MG63 (cell line): Measurements from ENCODE around the gene GCN1. TPM values are rescaled to one million over a fixed set of nuclear protein-coding genes. Genes with fewer than 3 reads are reported as not detected.
A peak's percentile ranks its signal among the peaks of the same experiment; 100 is the strongest.
"Not testable (repeated sequence)": the region's sequence is repeated elsewhere in the genome, so short reads cannot be mapped to it uniquely, and the experiment has no call there.

Experiments used
- DNase-seq: peaks from one replicate; pipeline ENCODE4 v3.0.0-alpha.2; 2020
- H3K27me3 ChIP-seq: fragments of 250-450 bp; sonication (Bioruptor Pico); 2 replicates; pipeline ENCODE4 v1.5.1; 2020; ENCODE audit warnings: mild to moderate bottlenecking, moderate library complexity
- H3K36me3 ChIP-seq: fragments of 250-450 bp; sonication (Bioruptor Pico); 2 replicates; pipeline ENCODE4 v1.5.1; 2020; ENCODE audit warnings: mild to moderate bottlenecking, moderate library complexity
- H3K4me3 ChIP-seq: fragments of 250-450 bp; sonication (Bioruptor Pico); 2 replicates; pipeline ENCODE4 v1.5.1; 2020; ENCODE audit warnings: mild to moderate bottlenecking, moderate library complexity
- H3K9me3 ChIP-seq: fragments of 250-450 bp; sonication (Bioruptor Pico); 2 replicates; pipeline ENCODE4 v1.5.1; 2020; ENCODE audit warnings: mild to moderate bottlenecking, moderate library complexity
- total RNA-seq: library from RNA; depleted of rRNA; stranded (reverse); fragments of >200 nt; shearing (Covaris generic); gene quantifications from 2 replicates; pipeline ENCODE4 v1.2.3, GENCODE V29; 2014; ENCODE audit warnings: low replicate concordance; rRNA removed

The GCN1 gene
- 39.6 and 76.8 TPM in 2 replicates for total RNA-seq

- Histone ChIP-seq H3K27me3 (no peaks in the 10 kb centered on the region), H3K4me3 (peak within 1 kb of the TSS; percentile 98), H3K36me3 (peaks cover 74% of the 10 kb centered on the region), H3K9me3 (no peaks in the 10 kb centered on the region)
- DNase-seq = peak; percentile 87
These were observed at the start of gene GCN1 for GRCh38 chr12:120194534-120195395. TSS of gene GCN1 (minus strand) at chr12:120194715. CDS start at chr12:120194697, 18 bp downstream.

GRCh38 chr12:120242971-120243699 lies 48.6 kb upstream of the GCN1 start:
- no peak overlapping the region for H3K4me3 ChIP-seq
- DNase-seq = no peak
- H3K9me3 ChIP-seq = no peaks in the 10 kb centered on the region
- peaks cover 15% of the 10 kb centered on the region for H3K36me3 ChIP-seq
- no peaks in the 10 kb centered on the region for H3K27me3 ChIP-seq

- H3K36me3 ChIP-seq = peaks cover 19% of the 10 kb centered on the region
- DNase-seq = no peak
- H3K9me3 ChIP-seq = no peaks in the 10 kb centered on the region
- no peak overlapping the region for H3K4me3 ChIP-seq
- no peaks in the 10 kb centered on the region for H3K27me3 ChIP-seq
These were observed 47.8 kb upstream of the GCN1 start for GRCh38 chr12:120242275-120242799.

- DNase-seq = no peak
- no peaks in the 10 kb centered on the region for H3K27me3 ChIP-seq
- peaks cover 25% of the 10 kb centered on the region for H3K36me3 ChIP-seq
- no peak overlapping the region for H3K4me3 ChIP-seq
- no peaks in the 10 kb centered on the region for H3K9me3 ChIP-seq
These were observed 47.2 kb upstream of the GCN1 start for GRCh38 chr12:120241561-120242274.

- Histone ChIP-seq H3K36me3 (peaks cover 27% of the 10 kb centered on the region), H3K27me3 (no peaks in the 10 kb centered on the region), H3K9me3 (no peaks in the 10 kb centered on the region), H3K4me3 (no peak overlapping the region)
- DNase-seq = no peak
These were observed 45.9 kb upstream of the GCN1 start for GRCh38 chr12:120240495-120240833.

GRCh38 chr12:120239776-120240494 lies 45.4 kb upstream of the GCN1 start:
- peaks cover 27% of the 10 kb centered on the region for H3K36me3 ChIP-seq
- H3K9me3 ChIP-seq = no peaks in the 10 kb centered on the region
- no peaks in the 10 kb centered on the region for H3K27me3 ChIP-seq
- no peak for DNase-seq
- H3K4me3 ChIP-seq = no peak overlapping the region

GRCh38 chr12:120238839-120239445 lies 44.4 kb upstream of the GCN1 start:
- H3K9me3 ChIP-seq = no peaks in the 10 kb centered on the region
- H3K27me3 ChIP-seq = no peaks in the 10 kb centered on the region
- H3K36me3 ChIP-seq = peaks cover 27% of the 10 kb centered on the region
- H3K4me3 ChIP-seq = no peak overlapping the region
- no peak for DNase-seq

GRCh38 chr12:120238217-120238616 lies 43.7 kb upstream of the GCN1 start:
- Histone ChIP-seq H3K36me3 (peaks cover 27% of the 10 kb centered on the region), H3K27me3 (no peaks in the 10 kb centered on the region), H3K4me3 (no peak overlapping the region), H3K9me3 (no peaks in the 10 kb centered on the region)
- DNase-seq = no peak

GRCh38 chr12:120237360-120238171 lies 43.1 kb upstream of the GCN1 start:
- DNase-seq = peak; percentile 94
- H3K9me3 ChIP-seq = no peaks in the 10 kb centered on the region
- no peak overlapping the region for H3K4me3 ChIP-seq
- H3K36me3 ChIP-seq = peaks cover 27% of the 10 kb centered on the region
- no peaks in the 10 kb centered on the region for H3K27me3 ChIP-seq

- DNase-seq, H3K27me3 ChIP-seq, H3K4me3 ChIP-seq, H3K9me3 ChIP-seq: not testable (repeated sequence)
- peaks cover 24% of the 10 kb centered on the region for H3K36me3 ChIP-seq
These were observed 42.3 kb upstream of the GCN1 start for GRCh38 chr12:120236809-120237208.

- H3K36me3 ChIP-seq = peaks cover 14% of the 10 kb centered on the region
- no peaks in the 10 kb centered on the region for H3K9me3 ChIP-seq
- H3K4me3 ChIP-seq = no peak overlapping the region
- no peak for DNase-seq
- H3K27me3 ChIP-seq = no peaks in the 10 kb centered on the region
These were observed 41.1 kb upstream of the GCN1 start for GRCh38 chr12:120235369-120236323.

GRCh38 chr12:120234643-120235368 lies 40.3 kb upstream of the GCN1 start:
- Histone ChIP-seq H3K4me3 (no peak overlapping the region), H3K27me3 (no peaks in the 10 kb centered on the region), H3K9me3 (no peaks in the 10 kb centered on the region)

GRCh38 chr12:120231316-120232011 lies 36.9 kb upstream of the GCN1 start:
- Histone ChIP-seq H3K9me3 (no peaks in the 10 kb centered on the region), H3K36me3 (peaks cover 14% of the 10 kb centered on the region), H3K27me3 (no peaks in the 10 kb centered on the region), H3K4me3 (no peak overlapping the region)
- DNase-seq = peak; percentile 98

More at GRCh38 chr12:120234643-120235368, 40.3 kb upstream of the GCN1 start:
- DNase-seq = peak; percentile 97
- H3K36me3 ChIP-seq = peaks cover 16% of the 10 kb centered on the region
